Esophagus squamous epithelium (tissue), 4 donors: ENCODE results near the gene ZSWIM4.

Experiments
- CTCF ChIP-seq, 6 experiments: fragments of 450-650 bp in 4 of 6; fragments of 200-600 bp in 2 of 6; sonication (generic) in 2 of 6; IDR thresholded peaks; one replicate each; pipeline ENCODE4 v1.5.1; 2016 to 2019; ENCODE audit warnings: antibody characterized with exemption in 6 of 6, mild to moderate bottlenecking in 4 of 6, moderate library complexity in 4 of 6
- POLR2A ChIP-seq, 4 donors: fragments of 450-650 bp; IDR thresholded peaks; one replicate each; pipeline ENCODE4 v1.6.1; 2017; ENCODE audit warnings: antibody characterized with exemption in 4 of 4, mild to moderate bottlenecking in 4 of 4, moderate library complexity in 3 of 4

GRCh38 chr19:13761423-13761822 lies 33.8 kb upstream of the ZSWIM4 start:
- no peak for TF ChIP-seq CTCF (IDR thresholded peaks at IDR 0.05)
- TF ChIP-seq POLR2A (IDR thresholded peaks at IDR 0.05) = no peak
